ENCODE data around the gene CLK3. TPM values are rescaled to one million over a fixed set of nuclear protein-coding genes. Genes with fewer than 3 reads are reported as not detected.

CLK3 gene
- total and polyA plus RNA-seq, 10 of the 15 experiments (the other 5 are each of a cell fraction or from before 2014, with no cell fraction given): 3.3 to 169 (median 66.2) TPM

GRCh38 chr15:74598126-74598842 lies 17.4 kb upstream of the CLK3 start (continued):
- no peak for TF ChIP-seq NFIC (IDR thresholded peaks at IDR 0.05; ENCODE audit: low read depth, low read length)
- TF ChIP-seq NFXL1 (IDR thresholded peaks at IDR 0.05; ENCODE audit: borderline replicate concordance): no peak
- 0 out of 2 replicates have a peak, but pooled peaks have one; percentile 31 for TF ChIP-seq NKRF (conservative IDR thresholded peaks at IDR 0.05)
- no peak for TF ChIP-seq DPF2 (IDR thresholded peaks at IDR 0.05)
- TF ChIP-seq HCFC1 (IDR thresholded peaks at IDR 0.05; ENCODE audit: low read length): no peak
- peak; percentile 46; the same call in 1 of the 2 replicates for TF ChIP-seq CREB1 (IDR thresholded peaks at IDR 0.05; ENCODE audit: low read depth)
- TF ChIP-seq RCOR1 (conservative IDR thresholded peaks at IDR 0.05; ENCODE audit: low read depth, low read length): no peak
- no peak for TF ChIP-seq TCF3 (IDR thresholded peaks at IDR 0.05; ENCODE audit: borderline replicate concordance, insufficient read depth, low read depth, low read length)
- TF ChIP-seq ZNF687 (IDR thresholded peaks at IDR 0.05): no peak
- no peak for TF ChIP-seq CEBPB (IDR thresholded peaks at IDR 0.05; ENCODE audit: borderline replicate concordance in 1 of 2, low read depth in 2 of 2, low read length in 2 of 2)
- peak; percentile 94; the same call in 1 of the 2 replicates for TF ChIP-seq MTA3 (IDR thresholded peaks at IDR 0.05; ENCODE audit: borderline replicate concordance, low read length)
- TF ChIP-seq EGR1 (IDR thresholded peaks at IDR 0.05; ENCODE audit: borderline replicate concordance in 1 of 2, low read depth in 2 of 2, low read length in 2 of 2): no peak
- TF ChIP-seq USF1 (IDR thresholded peaks at IDR 0.05; ENCODE audit: borderline replicate concordance, extremely low read length, insufficient read depth, low read depth, low read length): peak; percentile 98
- no peak for TF ChIP-seq HDAC2 (IDR thresholded peaks at IDR 0.05)
- peak; percentile 63; the same call in 1 of the 2 replicates for TF ChIP-seq TARDBP (IDR thresholded peaks at IDR 0.05; ENCODE audit: borderline replicate concordance)
- TF ChIP-seq ZNF207 (IDR thresholded peaks at IDR 0.05; ENCODE audit: borderline replicate concordance): peak; percentile 54; the same call in 1 of the 2 replicates
- no peak for TF ChIP-seq EP300 (IDR thresholded peaks at IDR 0.05; ENCODE audit: borderline replicate concordance in 1 of 2, control insufficient read depth in 1 of 2, low read depth in 2 of 2, low read length in 2 of 2)
- TF ChIP-seq REST (IDR thresholded peaks at IDR 0.05; ENCODE audit: low read depth, low read length): no peak
- TF ChIP-seq RELA (IDR thresholded peaks at IDR 0.05; ENCODE audit: borderline replicate concordance, partially characterized antibody): peak; percentile 56
